HCT116 (cell line): ENCODE measurements around the gene CEBPA. TPM values are rescaled to one million over a fixed set of nuclear protein-coding genes. Genes with fewer than 3 reads are reported as not detected.

ENCODE experiments used
- ATAC-seq: fragments of 200-7000 bp; cut with Tn5 transposase; 2 replicates; pipeline ENCODE4 v1.9.1; 2020; ENCODE audit warnings: mild to moderate bottlenecking, moderate library complexity
- BruUV-seq: library from RNA; stranded (reverse); fragments of 400-500 nt; replicated peaks from 2 replicates; lab custom pipeline; 2021; lab: Mats Ljungman, UMichigan
- CTCF ChIA-PET: fragments of 300-600 bp; sonication (Branson Sonifier 250); formaldehyde crosslinking; loops from one replicate; lab custom pipeline; 2021; ENCODE audit warnings: antibody characterized with exemption; lab: Charles Lee
- POLR2A ChIA-PET: fragments of 300-600, 350-600 bp; sonication (Branson Sonifier 250); formaldehyde crosslinking; loops from one replicate; lab custom pipeline; 2021; ENCODE audit warnings: antibody characterized with exemption; lab: Charles Lee
- RAD21 ChIA-PET, 2 experiments: fragments of 300-600 bp; sonication (Branson Sonifier 250); formaldehyde crosslinking; loops; one replicate each; lab custom pipeline; 2023; ENCODE audit warnings: low total read pairs in 2 of 2; ENCODE audit not compliant: uncharacterized antibody in 2 of 2, unreplicated experiment in 2 of 2, low non-redundant PET in 1 of 2; lab: Charles Lee
- DNase-seq: peaks from one replicate; pipeline ENCODE4 v3.0.0-alpha.2; 2010; ENCODE audit warnings: low read depth, low spot score
- H2AFZ ChIP-seq: fragments of 200-600 bp; shearing (Covaris generic), sonication (generic); 2 replicates; pipeline ENCODE4 v1.6.1; 2017; ENCODE audit warnings: low read depth, mixed run types, mixed read lengths, antibody characterized with exemption, low read length; ENCODE audit not compliant: poor library complexity, severe bottlenecking
- H3K27ac ChIP-seq: 2 replicates; pipeline ENCODE4 v1.5.1; 2012; ENCODE audit warnings: low read depth, low read length
- H3K27me3 ChIP-seq: fragments of 200-600 bp; sonication (generic); 2 replicates; pipeline ENCODE4 v1.6.1; 2016; ENCODE audit warnings: mixed run types, low read length, mixed read lengths; ENCODE audit not compliant: insufficient read depth
- H3K36me3 ChIP-seq, 2 experiments: fragments of 200-500 bp in 1 of 2; fragments of 200-600 bp in 1 of 2; sonication (Bioruptor generic) in 1 of 2; sonication (generic) in 1 of 2; 2 replicates each; pipeline versions ENCODE4 v1.5.1 to v1.6.1; 2014 to 2016; ENCODE audit warnings: low read length in 2 of 2, inconsistent platforms in 1 of 2, mixed read lengths in 1 of 2, mixed run types in 1 of 2; ENCODE audit not compliant: insufficient read depth in 2 of 2, control insufficient read depth in 1 of 2
- H3K4me1 ChIP-seq, 2 experiments: fragments of 200-600 bp in 1 of 2; sonication (generic) in 1 of 2; 2 replicates each; pipeline versions ENCODE4 v1.5.1 to v1.6.1; 2012 to 2017; ENCODE audit warnings: low read length in 2 of 2, inconsistent platforms in 1 of 2, mild to moderate bottlenecking in 1 of 2, mixed read lengths in 1 of 2, mixed run types in 1 of 2, moderate library complexity in 1 of 2; ENCODE audit not compliant: insufficient read depth in 2 of 2, control insufficient read depth in 1 of 2
- H3K4me2 ChIP-seq: fragments of 200-600 bp; sonication (generic); 2 replicates; pipeline ENCODE4 v1.6.1; 2017; ENCODE audit warnings: mixed run types, low read length, mixed read lengths
- H3K4me3 ChIP-seq, 2 experiments: fragments of 200-600 bp in 1 of 2; sonication (generic) in 1 of 2; replicated peaks in 1 of 2; 2 replicates each; pipeline ENCODE4 v1.5.1; 2011 to 2016; ENCODE audit warnings: low read length in 2 of 2, control low read depth in 1 of 2, low read depth in 1 of 2, mild to moderate bottlenecking in 1 of 2, mixed read lengths in 1 of 2, mixed run types in 1 of 2
- H3K79me2 ChIP-seq: fragments of 200-600 bp; sonication (generic); 2 replicates; pipeline ENCODE4 v1.6.1; 2017; ENCODE audit warnings: mild to moderate bottlenecking, mixed run types, low read length, moderate library complexity, mixed read lengths; ENCODE audit not compliant: insufficient read depth
- H3K9ac ChIP-seq: fragments of 200-600 bp; sonication (generic); 2 replicates; pipeline ENCODE4 v1.6.1; 2016; ENCODE audit warnings: low read length, mixed read lengths
- H3K9me2 ChIP-seq: fragments of 200-600 bp; sonication (generic), shearing (Covaris generic); 2 replicates; pipeline ENCODE4 v1.6.1; 2017; ENCODE audit warnings: mixed run types, mild to moderate bottlenecking, moderate library complexity; ENCODE audit not compliant: insufficient read depth
- H3K9me3 ChIP-seq, 2 experiments: fragments of 200-500 bp in 1 of 2; fragments of 200-600 bp in 1 of 2; sonication (Bioruptor generic) in 1 of 2; sonication (generic) in 1 of 2; 2 replicates each; pipeline ENCODE4 v1.6.1; 2014 to 2017; ENCODE audit warnings: low read length in 2 of 2, mixed read lengths in 2 of 2, inconsistent platforms in 1 of 2, low read depth in 1 of 2, mild to moderate bottlenecking in 1 of 2, mixed run types in 1 of 2, moderate library complexity in 1 of 2; ENCODE audit not compliant: control insufficient read depth in 1 of 2, insufficient read depth in 1 of 2
- H4K20me1 ChIP-seq: fragments of 200-600 bp; sonication (generic), shearing (Covaris generic); 2 replicates; pipeline ENCODE4 v1.6.1; 2017; ENCODE audit warnings: mixed run types, mild to moderate bottlenecking, moderate library complexity; ENCODE audit not compliant: insufficient read depth
- CEBPB ChIP-seq: IDR thresholded peaks from 2 replicates; pipeline ENCODE4 v1.6.1; 2012; ENCODE audit warnings: low read depth
- ELF1 ChIP-seq: IDR thresholded peaks from 2 replicates; pipeline ENCODE4 v1.6.1; 2012; ENCODE audit warnings: low read depth, borderline replicate concordance
- JUND ChIP-seq: IDR thresholded peaks from 2 replicates; pipeline ENCODE4 v1.6.1; 2012
- POLR2AphosphoS5 ChIP-seq: IDR thresholded peaks from 2 replicates; pipeline ENCODE4 v1.6.1; 2011; ENCODE audit warnings: mild to moderate bottlenecking, low read depth, low read length, moderate library complexity
- SRF ChIP-seq: IDR thresholded peaks from 2 replicates; pipeline ENCODE4 v1.6.1; 2012; ENCODE audit warnings: low read depth
- TCF7L2 ChIP-seq: IDR thresholded peaks from 2 replicates; pipeline ENCODE4 v1.7.0; 2011; ENCODE audit warnings: borderline replicate concordance, inconsistent platforms; ENCODE audit not compliant: insufficient read depth, insufficient read length; ENCODE audit errors: extremely low read depth
- ZFX ChIP-seq: fragments of 450-650 bp; IDR thresholded peaks from 2 replicates; pipeline ENCODE4 v1.6.1; 2017
- intact Hi-C: fragments of 100-400 bp; cut with micrococcal nuclease; formaldehyde crosslinking; loops from 2 replicates; pipeline ENCODE4 v1.10.0; 2022
- total RNA-seq: library from RNA; stranded (reverse); gene quantifications from one replicate; pipeline ENCODE4 v1.2.1, GENCODE V29; 2021; ENCODE audit not compliant: unreplicated experiment
- TF ChIP-seq, protein P1 (sequence below): IDR thresholded peaks from 2 replicates; pipeline ENCODE4 v1.6.1; 2012
- TF ChIP-seq, protein P2 (sequence below): IDR thresholded peaks from 2 replicates; pipeline ENCODE4 v1.6.1; 2012; ENCODE audit warnings: low read depth

CEBPA gene
- total RNA-seq, 1 experiment from 2014 or later = 7.0 TPM

DNA sequence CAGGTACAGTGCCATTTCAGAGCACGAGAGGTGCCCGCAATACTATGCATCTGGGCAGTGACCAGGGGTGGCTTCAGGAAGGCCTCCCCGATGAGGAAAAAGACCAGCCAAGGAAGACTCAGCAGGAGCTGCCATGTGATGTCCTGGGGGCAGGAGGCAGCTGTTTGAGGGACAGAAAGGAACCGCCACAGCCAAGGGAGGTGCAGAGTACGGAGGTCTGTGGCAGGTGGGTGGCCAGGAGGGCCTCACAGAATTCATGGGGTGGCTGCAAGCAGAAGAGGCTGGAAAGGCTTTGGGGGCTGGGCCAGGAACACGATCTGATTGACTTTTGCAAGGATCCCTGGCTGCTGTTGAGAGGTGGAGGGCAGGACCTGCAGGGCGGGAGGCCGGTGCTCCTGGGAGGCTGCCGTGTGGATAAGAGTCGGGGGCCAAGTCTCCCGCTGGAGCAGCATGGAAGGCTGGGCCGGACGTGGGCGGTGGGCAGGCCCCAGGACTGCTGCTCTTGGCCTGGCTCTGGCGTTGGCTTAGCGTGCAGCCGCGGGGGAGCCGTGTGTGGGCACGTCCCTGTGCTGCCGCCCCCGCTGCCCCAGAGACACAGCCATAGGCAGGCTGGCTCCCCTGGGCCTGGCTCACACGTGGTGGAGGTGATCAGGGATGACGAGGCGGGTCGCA lies 29.1 kb downstream of the CEBPA start:
- intact Hi-C loops = no loop called here
- no peaks in the 10 kb centered on the region for H4K20me1 ChIP-seq
- no TSS peak for BruUV-seq
- H3K9me3 ChIP-seq = no peaks in the 10 kb centered on the region
- no peak for DNase-seq
- TF ChIP-seq, protein P1, sequence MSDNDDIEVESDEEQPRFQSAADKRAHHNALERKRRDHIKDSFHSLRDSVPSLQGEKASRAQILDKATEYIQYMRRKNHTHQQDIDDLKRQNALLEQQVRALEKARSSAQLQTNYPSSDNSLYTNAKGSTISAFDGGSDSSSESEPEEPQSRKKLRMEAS = no peak
- no peak for TF ChIP-seq ELF1
- no peak for TF ChIP-seq ZFX
- no peak for TF ChIP-seq JUND
- no peak for TF ChIP-seq SRF
- TF ChIP-seq POLR2AphosphoS5 = no peak
- TF ChIP-seq, protein P2, sequence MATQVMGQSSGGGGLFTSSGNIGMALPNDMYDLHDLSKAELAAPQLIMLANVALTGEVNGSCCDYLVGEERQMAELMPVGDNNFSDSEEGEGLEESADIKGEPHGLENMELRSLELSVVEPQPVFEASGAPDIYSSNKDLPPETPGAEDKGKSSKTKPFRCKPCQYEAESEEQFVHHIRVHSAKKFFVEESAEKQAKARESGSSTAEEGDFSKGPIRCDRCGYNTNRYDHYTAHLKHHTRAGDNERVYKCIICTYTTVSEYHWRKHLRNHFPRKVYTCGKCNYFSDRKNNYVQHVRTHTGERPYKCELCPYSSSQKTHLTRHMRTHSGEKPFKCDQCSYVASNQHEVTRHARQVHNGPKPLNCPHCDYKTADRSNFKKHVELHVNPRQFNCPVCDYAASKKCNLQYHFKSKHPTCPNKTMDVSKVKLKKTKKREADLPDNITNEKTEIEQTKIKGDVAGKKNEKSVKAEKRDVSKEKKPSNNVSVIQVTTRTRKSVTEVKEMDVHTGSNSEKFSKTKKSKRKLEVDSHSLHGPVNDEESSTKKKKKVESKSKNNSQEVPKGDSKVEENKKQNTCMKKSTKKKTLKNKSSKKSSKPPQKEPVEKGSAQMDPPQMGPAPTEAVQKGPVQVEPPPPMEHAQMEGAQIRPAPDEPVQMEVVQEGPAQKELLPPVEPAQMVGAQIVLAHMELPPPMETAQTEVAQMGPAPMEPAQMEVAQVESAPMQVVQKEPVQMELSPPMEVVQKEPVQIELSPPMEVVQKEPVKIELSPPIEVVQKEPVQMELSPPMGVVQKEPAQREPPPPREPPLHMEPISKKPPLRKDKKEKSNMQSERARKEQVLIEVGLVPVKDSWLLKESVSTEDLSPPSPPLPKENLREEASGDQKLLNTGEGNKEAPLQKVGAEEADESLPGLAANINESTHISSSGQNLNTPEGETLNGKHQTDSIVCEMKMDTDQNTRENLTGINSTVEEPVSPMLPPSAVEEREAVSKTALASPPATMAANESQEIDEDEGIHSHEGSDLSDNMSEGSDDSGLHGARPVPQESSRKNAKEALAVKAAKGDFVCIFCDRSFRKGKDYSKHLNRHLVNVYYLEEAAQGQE = no peak
- no peak for TF ChIP-seq CEBPB
- no peak for TF ChIP-seq TCF7L2
- no peaks in the 10 kb centered on the region for H3K27me3 ChIP-seq
- no peak for ATAC-seq
- no peak overlapping the region for H3K9ac ChIP-seq
- no peak overlapping the region for H2AFZ ChIP-seq
- H3K79me2 ChIP-seq = no peaks in the 10 kb centered on the region
- RAD21 ChIA-PET = no interaction called here
- no peaks in the 10 kb centered on the region for H3K36me3 ChIP-seq
- no peaks in the 10 kb centered on the region for H3K9me2 ChIP-seq
- no peak overlapping the region for H3K4me3 ChIP-seq
- POLR2A ChIA-PET = no interaction called here
- no peak overlapping the region for H3K4me2 ChIP-seq
- CTCF ChIA-PET = no interaction called here
- no peak overlapping the region; the same call in 1 of the 2 replicates for H3K27ac ChIP-seq
- H3K4me1 ChIP-seq = peaks cover 12% of the 10 kb centered on the region in 2 experiments; a peak in 3 of 4 replicates
